Epithelial cell of proximal tubule (primary cell): ENCODE data around the gene CTAGE15. TPM values are rescaled to one million over a fixed set of nuclear protein-coding genes. Genes with fewer than 3 reads are reported as not detected.
A peak's percentile ranks its signal among the peaks of the same experiment; 100 is the strongest.
"Not testable (repeated sequence)": the region's sequence is repeated elsewhere in the genome, so short reads cannot be mapped to it uniquely, and the experiment has no call there.

ENCODE experiments used
- DNase-seq: peaks from one replicate; pipeline ENCODE4 v3.0.0-alpha.2; 2011; ENCODE audit warnings: low read depth
- H3K4me3 ChIP-seq: 2 replicates; pipeline ENCODE4 v1.5.1; 2011; ENCODE audit warnings: low read depth, mild to moderate bottlenecking, low read length
- total RNA-seq: library from RNA; depleted of rRNA; stranded (reverse); fragments of >200 nt; gene quantifications from 2 replicates; pipeline ENCODE4 v1.2.3, GENCODE V29; 2015
- TF ChIP-seq, protein P1 (sequence below): conservative IDR thresholded peaks from 2 replicates; pipeline ENCODE4 v1.5.1; 2012; ENCODE audit warnings: low read depth, mild to moderate bottlenecking, low read length

Gene CTAGE15
- total RNA-seq, 1 donor from 2014 or later = 1.3 TPM

DNA sequence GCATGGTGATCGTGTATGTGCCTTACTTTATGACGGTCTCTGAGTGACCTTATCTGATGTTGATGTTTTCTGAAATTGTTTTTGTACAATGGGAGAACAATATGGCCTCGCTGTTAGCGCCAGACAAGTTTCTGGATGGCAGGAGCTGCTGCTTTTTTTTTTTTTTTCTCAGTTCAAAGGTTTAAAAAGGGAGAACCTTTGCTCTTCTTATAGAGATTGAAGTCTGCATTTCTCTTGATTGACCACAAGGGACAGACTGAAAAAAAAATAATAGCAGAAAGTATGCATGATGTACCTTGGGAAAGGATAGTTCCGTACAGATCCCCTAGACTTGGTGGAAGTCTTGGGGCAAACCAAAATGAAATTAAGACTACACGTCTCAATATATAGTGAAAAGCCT lies 43.9 kb downstream of the CTAGE15 start:
- not testable (repeated sequence) for DNase-seq, H3K4me3 ChIP-seq
- TF ChIP-seq, protein P1, sequence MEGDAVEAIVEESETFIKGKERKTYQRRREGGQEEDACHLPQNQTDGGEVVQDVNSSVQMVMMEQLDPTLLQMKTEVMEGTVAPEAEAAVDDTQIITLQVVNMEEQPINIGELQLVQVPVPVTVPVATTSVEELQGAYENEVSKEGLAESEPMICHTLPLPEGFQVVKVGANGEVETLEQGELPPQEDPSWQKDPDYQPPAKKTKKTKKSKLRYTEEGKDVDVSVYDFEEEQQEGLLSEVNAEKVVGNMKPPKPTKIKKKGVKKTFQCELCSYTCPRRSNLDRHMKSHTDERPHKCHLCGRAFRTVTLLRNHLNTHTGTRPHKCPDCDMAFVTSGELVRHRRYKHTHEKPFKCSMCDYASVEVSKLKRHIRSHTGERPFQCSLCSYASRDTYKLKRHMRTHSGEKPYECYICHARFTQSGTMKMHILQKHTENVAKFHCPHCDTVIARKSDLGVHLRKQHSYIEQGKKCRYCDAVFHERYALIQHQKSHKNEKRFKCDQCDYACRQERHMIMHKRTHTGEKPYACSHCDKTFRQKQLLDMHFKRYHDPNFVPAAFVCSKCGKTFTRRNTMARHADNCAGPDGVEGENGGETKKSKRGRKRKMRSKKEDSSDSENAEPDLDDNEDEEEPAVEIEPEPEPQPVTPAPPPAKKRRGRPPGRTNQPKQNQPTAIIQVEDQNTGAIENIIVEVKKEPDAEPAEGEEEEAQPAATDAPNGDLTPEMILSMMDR = peak; percentile 22

DNA sequence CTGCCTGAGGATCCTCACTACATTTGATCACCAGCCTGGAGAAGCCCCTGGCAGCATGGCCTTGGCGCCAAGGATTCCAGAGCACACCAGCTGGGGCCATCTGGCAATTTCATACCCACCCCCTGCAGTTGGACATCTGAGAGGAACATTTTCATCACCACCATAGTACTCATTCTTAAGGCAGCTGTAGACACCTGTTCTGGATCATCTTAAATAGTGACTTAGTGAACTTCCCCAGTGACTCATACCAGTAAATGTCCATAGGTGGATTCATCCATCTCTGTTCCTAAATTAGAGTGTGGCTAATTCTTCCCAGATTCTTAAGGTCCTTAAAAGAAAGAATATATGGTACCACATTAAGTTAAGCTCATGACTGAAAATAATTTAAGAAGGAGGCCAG lies 45.6 kb downstream of the CTAGE15 start:
- H3K4me3 ChIP-seq, DNase-seq: not testable (repeated sequence)

DNA sequence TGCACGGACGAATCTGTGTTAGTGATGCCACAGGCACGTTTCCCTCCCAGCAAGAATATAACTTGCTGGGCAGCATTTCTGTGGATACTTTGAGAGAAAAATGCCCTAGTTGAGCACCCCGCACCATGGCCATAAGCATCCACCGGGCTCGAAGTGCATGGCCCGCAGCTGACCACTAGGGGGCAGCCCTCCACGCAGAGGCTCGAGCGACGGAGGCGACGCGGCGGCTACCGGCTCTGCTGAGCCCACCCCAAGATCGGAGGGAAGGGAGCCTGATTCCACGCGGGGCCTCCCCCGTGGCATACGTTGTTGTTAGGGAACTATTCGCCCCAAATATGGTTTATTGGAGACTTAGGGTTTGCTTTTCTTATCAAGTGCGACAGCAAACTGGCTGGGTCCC lies 48.5 kb downstream of the CTAGE15 start:
- not testable (repeated sequence) for H3K4me3 ChIP-seq, DNase-seq

DNA sequence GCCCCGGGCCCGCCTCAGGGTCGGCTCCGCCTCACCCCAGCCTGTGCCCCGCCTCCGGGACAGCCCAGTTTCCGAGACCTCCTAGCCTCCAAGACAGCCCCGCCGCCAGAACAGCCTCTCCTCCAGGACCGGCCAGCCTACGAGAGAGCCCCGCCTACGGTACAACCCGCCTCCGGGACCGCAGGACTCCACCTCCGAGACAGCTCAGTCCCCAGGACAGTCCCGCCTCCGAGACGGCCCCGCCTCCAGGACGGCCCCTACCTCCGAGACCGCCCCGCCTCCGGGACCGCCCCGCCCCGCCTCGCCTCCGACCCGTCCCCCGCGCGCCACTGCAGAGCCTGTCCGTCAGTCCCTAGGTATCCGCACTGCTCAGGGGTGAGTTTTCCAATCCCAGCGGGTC lies 49.0 kb downstream of the CTAGE15 start, which contains the start of gene TCAF2:
Gene TCAF2, plus strand, starts transcription at position 329 of the 400 bp plus-strand sequence.
- H3K4me3 ChIP-seq = peak within 1 kb of the TSS; percentile 40
- DNase-seq = not testable (repeated sequence)

DNA sequence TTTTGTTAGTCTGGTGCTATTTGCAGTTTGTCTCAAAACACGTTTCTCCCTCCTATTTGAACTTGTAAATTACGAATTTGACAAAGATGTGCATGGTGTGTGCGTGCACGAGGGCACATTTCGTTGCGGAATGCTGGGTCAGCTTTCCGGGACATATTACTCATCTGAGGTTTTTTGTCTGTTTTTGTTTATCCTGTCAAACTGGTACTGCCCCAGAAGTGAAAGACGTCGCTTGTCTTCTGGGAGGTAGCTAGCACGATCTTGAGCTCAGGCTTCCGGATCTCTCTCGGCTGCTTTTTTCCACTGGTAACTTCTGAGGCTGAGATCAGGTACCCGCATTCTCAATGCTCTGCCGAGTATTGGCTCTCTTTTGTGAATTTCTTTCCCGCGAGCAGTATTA lies 49.6 kb downstream of the CTAGE15 start:
- not testable (repeated sequence) for DNase-seq, H3K4me3 ChIP-seq

DNA sequence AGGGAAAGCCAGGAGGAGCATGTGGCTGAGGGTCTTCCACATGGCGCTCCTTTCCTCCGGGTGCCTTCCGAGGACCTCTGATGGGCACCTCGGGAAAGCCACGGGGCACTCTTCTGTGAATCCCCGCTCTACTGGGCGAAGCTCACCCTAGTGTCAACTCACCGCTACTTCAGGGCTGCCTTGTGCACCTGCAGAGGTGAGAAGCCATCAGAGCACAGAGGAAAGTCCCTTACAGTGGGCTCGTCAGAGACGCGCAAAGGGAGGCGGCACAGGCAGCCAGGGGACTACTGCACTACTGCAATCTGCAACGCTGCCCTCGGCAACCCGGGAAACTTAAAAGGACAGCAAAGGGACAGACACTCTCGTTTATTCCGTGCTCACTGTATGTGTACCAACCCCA lies 50.5 kb downstream of the CTAGE15 start:
- H3K4me3 ChIP-seq, DNase-seq: not testable (repeated sequence)

Other genes starting within 250 kb of the CTAGE15 start
- 0.29 and 1.5 TPM in 2 replicates for gene FAM131B, start 209.1 kb upstream of the CTAGE15 start, total RNA-seq
- gene ZYX, start 190.5 kb upstream of the CTAGE15 start, total RNA-seq = 117 and 152 TPM in 2 replicates
- gene EPHA1, start 162.9 kb upstream of the CTAGE15 start, total RNA-seq = 4.5 and 14.4 TPM in 2 replicates
- gene TAS2R60, start 128.3 kb upstream of the CTAGE15 start, total RNA-seq = not detected in 2 replicates
- not detected in 2 replicates for gene TAS2R41, start 93.9 kb upstream of the CTAGE15 start, total RNA-seq
- 0.07 and 2.3 TPM in 2 replicates for gene TCAF2, start 49.2 kb downstream of the CTAGE15 start, total RNA-seq
- gene CTAGE6, start 185.9 kb downstream of the CTAGE15 start, total RNA-seq = 0.06 TPM in 1 of 2 replicates, not detected in the other